ENCODE data around the gene PRELID2. TPM values are rescaled to one million over a fixed set of nuclear protein-coding genes. Genes with fewer than 3 reads are reported as not detected.
A peak's percentile ranks its signal among the peaks of the same experiment; 100 is the strongest.
"Not testable (repeated sequence)": the region's sequence is repeated elsewhere in the genome, so short reads cannot be mapped to it uniquely, and the experiment has no call there.

Gene PRELID2
- total RNA-seq, 5 donors from 2014 or later (not counting 1 experiment from before 2014, with no cell fraction given) = 0.23 to 1.9 (median 0.69) TPM

DNA sequence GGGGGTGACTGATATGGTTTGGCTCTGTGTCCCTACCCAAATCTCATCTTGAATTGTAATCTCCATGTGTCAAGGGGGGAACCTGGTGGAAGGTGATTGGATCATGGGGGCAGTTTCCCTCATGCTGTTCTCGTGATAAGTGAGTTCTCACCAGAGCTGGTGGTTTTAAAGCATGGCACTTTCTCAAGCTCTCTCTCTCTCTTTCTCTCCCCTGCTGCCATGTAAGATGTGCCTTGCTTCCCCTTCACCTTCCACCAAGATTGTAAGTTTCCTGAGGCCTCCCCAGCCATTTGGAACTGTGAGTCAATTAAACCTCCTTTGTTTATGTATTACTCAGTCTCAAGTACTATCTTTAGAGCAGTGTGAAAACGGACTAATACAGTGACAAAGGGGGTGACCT, 29.3 kb upstream of the PRELID2 start:
- CTCF ChIA-PET = not testable (repeated sequence)
- no CpG with 5 or more reads among the region's 2 CpGs for WGBS (ENCODE audit: insufficient coverage)
- H3K27me3 Mint-ChIP-seq = peaks cover 6 to 24% of the 10 kb centered on the region in 2 donors

DNA sequence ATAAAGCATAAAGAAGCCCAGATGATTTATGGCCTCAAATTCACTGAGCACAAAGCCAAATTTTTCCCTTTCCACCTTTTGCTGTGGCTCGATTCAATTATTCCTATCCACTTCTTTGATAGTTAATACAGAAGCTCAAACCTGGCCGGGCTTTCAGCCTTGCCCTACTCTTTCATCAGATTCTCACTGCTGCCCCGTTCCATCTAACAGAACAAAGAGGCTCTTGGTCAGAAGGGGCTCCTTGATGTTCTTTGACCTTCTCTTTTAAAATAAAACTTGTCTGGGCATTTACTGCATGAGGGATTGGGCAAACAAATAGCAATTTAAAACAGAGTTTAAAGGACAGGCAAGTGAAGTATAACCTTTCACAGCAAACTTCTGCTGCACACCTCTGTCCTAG, 27.9 kb upstream of the PRELID2 start:
- ATAC-seq (replicated peaks in 1 of 4) = no peak
- Mint-ChIP-seq H3K27ac (no peak overlapping the region), H3K4me3 (no peak overlapping the region), H3K36me3 (no peaks in the 10 kb centered on the region), H3K4me1 (no peaks in the 10 kb centered on the region), H3K9me3 (no peaks in the 10 kb centered on the region), H3K27me3 (peaks cover 6 to 27% of the 10 kb centered on the region in 2 donors)
- no peak for DNase-seq
- Histone ChIP-seq H3K4me1 (ENCODE audit: control insufficient read depth in 1 of 2, extremely low read depth in 1 of 2, insufficient read depth in 2 of 2, low read length in 2 of 2) (no peaks in the 10 kb centered on the region), H3K4me3 (ENCODE audit: control insufficient read depth in 1 of 2, extremely low read depth in 1 of 2, low read length in 1 of 2) (no peak overlapping the region), H3K36me3 (ENCODE audit: control insufficient read depth in 2 of 2, extremely low read depth in 1 of 2, insufficient read depth in 1 of 2, low read length in 1 of 2) (no peaks in the 10 kb centered on the region), H3K27me3 (replicated peaks in 1 of 2; ENCODE audit: control insufficient read depth in 2 of 2, extremely low read depth in 1 of 2, insufficient read depth in 2 of 2, low read length in 1 of 2) (no peaks in the 10 kb centered on the region), H3K9me3 (no peaks in the 10 kb centered on the region), H3K27ac (ENCODE audit: low read length) (no peak overlapping the region)
- CTCF ChIA-PET = no interaction called here
- WGBS (ENCODE audit: insufficient coverage) = 93% methylated on average over 2 of the region's 3 CpGs
- POLR2A ChIA-PET = no interaction called here

More for the DNA sequence above, 29.3 kb upstream of the PRELID2 start:
- H3K9me3 Mint-ChIP-seq; H3K27ac ChIP-seq (ENCODE audit: low read length); H3K4me1 Mint-ChIP-seq; H3K36me3 ChIP-seq (ENCODE audit: control insufficient read depth in 2 of 2, extremely low read depth in 1 of 2, insufficient read depth in 1 of 2, low read length in 1 of 2); ATAC-seq (replicated peaks in 1 of 4); H3K4me1 ChIP-seq (ENCODE audit: control insufficient read depth in 1 of 2, extremely low read depth in 1 of 2, insufficient read depth in 2 of 2, low read length in 2 of 2); DNase-seq; H3K4me3 Mint-ChIP-seq; H3K4me3 ChIP-seq (ENCODE audit: control insufficient read depth in 1 of 2, extremely low read depth in 1 of 2, low read length in 1 of 2); H3K36me3 Mint-ChIP-seq; H3K9me3 ChIP-seq; POLR2A ChIA-PET; H3K27me3 ChIP-seq (replicated peaks in 1 of 2; ENCODE audit: control insufficient read depth in 2 of 2, extremely low read depth in 1 of 2, insufficient read depth in 2 of 2, low read length in 1 of 2); H3K27ac Mint-ChIP-seq: not testable (repeated sequence)

GRCh38 chr5:145859897-145860296, 24.8 kb upstream of the PRELID2 start:
- Mint-ChIP-seq H3K27me3 (peaks cover 16 to 30% of the 10 kb centered on the region in 2 donors), H3K9me3 (no peaks in the 10 kb centered on the region), H3K4me1 (peaks cover 0 to 4% (median 4%) of the 10 kb centered on the region in 3 donors), H3K27ac (no peak overlapping the region), H3K36me3 (no peaks in the 10 kb centered on the region), H3K4me3 (no peak overlapping the region)
- DNase-seq (no peak), ATAC-seq (replicated peaks in 1 of 4) (no peak)
- ChIA-PET CTCF (no interaction called here), POLR2A (no interaction called here)
- Histone ChIP-seq H3K27me3 (replicated peaks in 1 of 2; ENCODE audit: control insufficient read depth in 2 of 2, extremely low read depth in 1 of 2, insufficient read depth in 2 of 2, low read length in 1 of 2) (peaks cover 0 to 8% of the 10 kb centered on the region in 2 experiments), H3K27ac (ENCODE audit: low read length) (no peak overlapping the region), H3K9me3 (no peaks in the 10 kb centered on the region), H3K36me3 (ENCODE audit: control insufficient read depth in 2 of 2, extremely low read depth in 1 of 2, insufficient read depth in 1 of 2, low read length in 1 of 2) (no peaks in the 10 kb centered on the region), H3K4me3 (ENCODE audit: control insufficient read depth in 1 of 2, extremely low read depth in 1 of 2, low read length in 1 of 2) (no peak overlapping the region), H3K4me1 (ENCODE audit: control insufficient read depth in 1 of 2, extremely low read depth in 1 of 2, insufficient read depth in 2 of 2, low read length in 2 of 2) (peaks cover 0 to 6% of the 10 kb centered on the region in 2 experiments)
- 89% methylated on average over 3 of the region's 3 CpGs for WGBS (ENCODE audit: insufficient coverage)

DNA sequence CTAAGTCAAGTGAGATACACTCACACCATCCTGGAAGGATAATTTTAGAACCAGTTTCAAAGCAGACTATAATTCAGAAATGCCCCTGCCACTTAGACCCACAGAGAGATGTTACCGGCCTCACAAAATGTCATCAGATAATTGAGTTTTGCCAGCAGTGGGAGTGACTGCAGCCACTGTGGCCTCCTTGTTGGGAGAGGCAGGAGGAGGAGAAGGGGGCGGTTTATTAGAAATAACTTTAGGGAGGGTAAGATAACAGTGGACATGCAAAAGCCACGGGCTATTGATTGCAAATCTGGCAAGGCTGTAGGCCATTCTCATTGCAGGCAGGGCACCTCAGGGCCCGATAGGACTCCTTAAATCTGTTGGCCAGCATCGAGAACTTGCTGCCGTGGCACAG, 24.3 kb upstream of the PRELID2 start:
- no peak overlapping the region for H3K4me3 Mint-ChIP-seq
- H3K4me1 Mint-ChIP-seq = peaks cover 0 to 4% (median 4%) of the 10 kb centered on the region in 3 donors
- H3K27me3 ChIP-seq (replicated peaks in 1 of 2; ENCODE audit: control insufficient read depth in 2 of 2, extremely low read depth in 1 of 2, insufficient read depth in 2 of 2, low read length in 1 of 2) = peaks cover 0 to 8% of the 10 kb centered on the region in 2 experiments
- ATAC-seq (replicated peaks in 1 of 4) (no peak), DNase-seq (no peak)
- H3K9me3 Mint-ChIP-seq = no peaks in the 10 kb centered on the region
- POLR2A ChIA-PET = no interaction called here
- no peak overlapping the region for H3K27ac ChIP-seq (ENCODE audit: low read length)
- no peaks in the 10 kb centered on the region for H3K36me3 Mint-ChIP-seq
- no peak overlapping the region for H3K4me3 ChIP-seq (ENCODE audit: control insufficient read depth in 1 of 2, extremely low read depth in 1 of 2, low read length in 1 of 2)
- H3K27me3 Mint-ChIP-seq = peaks cover 12 to 25% of the 10 kb centered on the region in 2 donors
- no peaks in the 10 kb centered on the region for H3K9me3 ChIP-seq
- WGBS (ENCODE audit: insufficient coverage) = 80% methylated on average over 5 of the region's 6 CpGs
- H3K27ac Mint-ChIP-seq = no peak overlapping the region
- peaks cover 0 to 6% of the 10 kb centered on the region in 2 experiments for H3K4me1 ChIP-seq (ENCODE audit: control insufficient read depth in 1 of 2, extremely low read depth in 1 of 2, insufficient read depth in 2 of 2, low read length in 2 of 2)
- CTCF ChIA-PET = no interaction called here
- no peaks in the 10 kb centered on the region for H3K36me3 ChIP-seq (ENCODE audit: control insufficient read depth in 2 of 2, extremely low read depth in 1 of 2, insufficient read depth in 1 of 2, low read length in 1 of 2)

DNA sequence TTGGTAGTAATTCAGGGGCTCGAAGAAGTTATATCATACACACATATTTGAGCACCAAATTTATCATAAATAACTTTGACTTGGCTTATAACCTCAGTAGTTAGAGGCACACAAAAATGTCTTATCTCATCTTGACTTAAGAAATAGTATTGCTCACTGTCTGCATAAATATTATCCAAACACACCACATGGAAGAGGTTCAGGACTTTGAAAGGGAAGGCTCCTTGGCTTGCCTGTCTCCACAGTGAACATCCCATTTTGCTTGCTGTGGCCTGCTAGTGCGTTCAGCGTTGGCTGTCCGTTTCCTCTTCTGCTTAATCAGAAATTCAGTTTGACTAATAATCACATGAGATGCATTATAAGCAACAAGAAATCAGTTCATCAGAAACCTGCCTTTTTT, 23.8 kb upstream of the PRELID2 start:
- H3K9me3 Mint-ChIP-seq = no peaks in the 10 kb centered on the region
- DNase-seq (no peak), ATAC-seq (replicated peaks in 1 of 4) (no peak)
- CTCF ChIA-PET = no interaction called here
- Histone ChIP-seq H3K4me1 (ENCODE audit: control insufficient read depth in 1 of 2, extremely low read depth in 1 of 2, insufficient read depth in 2 of 2, low read length in 2 of 2) (peaks cover 0 to 6% of the 10 kb centered on the region in 2 experiments), H3K27ac (ENCODE audit: low read length) (no peak overlapping the region), H3K36me3 (ENCODE audit: control insufficient read depth in 2 of 2, extremely low read depth in 1 of 2, insufficient read depth in 1 of 2, low read length in 1 of 2) (no peaks in the 10 kb centered on the region), H3K9me3 (no peaks in the 10 kb centered on the region), H3K4me3 (ENCODE audit: control insufficient read depth in 1 of 2, extremely low read depth in 1 of 2, low read length in 1 of 2) (no peak overlapping the region), H3K27me3 (replicated peaks in 1 of 2; ENCODE audit: control insufficient read depth in 2 of 2, extremely low read depth in 1 of 2, insufficient read depth in 2 of 2, low read length in 1 of 2) (peaks cover 0 to 8% of the 10 kb centered on the region in 2 experiments)
- H3K27ac Mint-ChIP-seq = no peak overlapping the region
- POLR2A ChIA-PET = no interaction called here
- peaks cover 12 to 25% of the 10 kb centered on the region in 2 donors for H3K27me3 Mint-ChIP-seq
- H3K4me3 Mint-ChIP-seq = no peak overlapping the region
- WGBS (ENCODE audit: insufficient coverage) = no CpG with 5 or more reads among the region's 4 CpGs
- H3K4me1 Mint-ChIP-seq = peaks cover 0 to 4% (median 4%) of the 10 kb centered on the region in 3 donors
- no peaks in the 10 kb centered on the region for H3K36me3 Mint-ChIP-seq

DNA sequence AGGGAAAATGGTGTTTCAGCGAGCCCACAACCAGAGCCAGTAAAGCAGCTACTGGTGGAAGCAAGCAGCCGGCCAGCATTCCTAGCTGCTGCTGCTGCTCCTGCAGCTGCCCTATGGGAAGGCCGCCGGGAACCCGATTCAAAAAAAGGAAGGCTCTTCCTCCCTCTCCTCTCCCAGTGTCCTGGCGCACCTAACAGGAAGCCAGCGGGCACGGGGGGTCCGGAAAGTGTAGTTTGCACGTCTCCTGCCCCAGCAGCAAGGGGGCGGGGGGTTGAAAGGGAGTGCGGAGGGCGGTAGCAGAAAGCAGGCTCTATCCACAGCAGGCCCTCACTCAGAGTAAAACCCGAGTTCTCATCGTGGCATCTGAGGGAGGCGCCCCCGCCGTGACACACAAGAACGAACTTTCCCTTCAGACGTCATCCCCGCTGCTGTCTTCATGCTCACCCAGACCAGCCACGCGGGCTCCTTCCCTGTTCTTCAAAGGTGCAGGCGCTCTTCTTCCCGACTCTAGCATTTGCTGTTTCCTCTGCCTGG, 21.2 kb upstream of the PRELID2 start:
- Mint-ChIP-seq H3K36me3 (no peaks in the 10 kb centered on the region), H3K27ac (no peak overlapping the region), H3K4me1 (peaks cover 0 to 4% (median 4%) of the 10 kb centered on the region in 3 donors), H3K9me3 (no peaks in the 10 kb centered on the region), H3K27me3 (peaks cover 12 to 19% of the 10 kb centered on the region in 2 donors), H3K4me3 (peak overlapping the region in 1 of 3 donors; percentile 35)
- peaks cover 0 to 8% of the 10 kb centered on the region in 2 experiments for H3K27me3 ChIP-seq (replicated peaks in 1 of 2; ENCODE audit: control insufficient read depth in 2 of 2, extremely low read depth in 1 of 2, insufficient read depth in 2 of 2, low read length in 1 of 2)
- CTCF ChIA-PET = interaction anchor here in 1 of 2 donors (0.6 kb wide), 2 partner anchors 14 to 1595 kb away, joined by 3 to 6 read pairs; no protein-coding TSS in a partner anchor
- POLR2A ChIA-PET = no interaction called here
- ATAC-seq (replicated peaks in 1 of 4) (peak in 1 of 4 experiments; percentile 47), DNase-seq (peak in 4 of 35 experiments; percentile 1 to 4 (median 4))
- peak overlapping the region in 1 of 2 donors; percentile 29 for H3K4me3 ChIP-seq (ENCODE audit: control insufficient read depth in 1 of 2, extremely low read depth in 1 of 2, low read length in 1 of 2)
- WGBS (ENCODE audit: insufficient coverage) = 16% methylated on average over 13 of the region's 25 CpGs
- H3K4me1 ChIP-seq (ENCODE audit: control insufficient read depth in 1 of 2, extremely low read depth in 1 of 2, insufficient read depth in 2 of 2, low read length in 2 of 2) = peaks cover 0 to 6% of the 10 kb centered on the region in 2 experiments
- H3K9me3 ChIP-seq = no peaks in the 10 kb centered on the region
- H3K36me3 ChIP-seq (ENCODE audit: control insufficient read depth in 2 of 2, extremely low read depth in 1 of 2, insufficient read depth in 1 of 2, low read length in 1 of 2) = no peaks in the 10 kb centered on the region
- no peak overlapping the region for H3K27ac ChIP-seq (ENCODE audit: low read length)
